ENCODE data around the gene HLA-G.
"Not testable (repeated sequence)": the region's sequence is repeated elsewhere in the genome, so short reads cannot be mapped to it uniquely, and the experiment has no call there.

The HLA-G gene

GRCh38 chr6:29827579-29828470 lies at the start of gene HLA-G:
Gene HLA-G, plus strand, starts transcription at chr6:29827825. Its CDS starts 20 bp downstream, at chr6:29827845.
- DNase-seq, result no peak

DNA sequence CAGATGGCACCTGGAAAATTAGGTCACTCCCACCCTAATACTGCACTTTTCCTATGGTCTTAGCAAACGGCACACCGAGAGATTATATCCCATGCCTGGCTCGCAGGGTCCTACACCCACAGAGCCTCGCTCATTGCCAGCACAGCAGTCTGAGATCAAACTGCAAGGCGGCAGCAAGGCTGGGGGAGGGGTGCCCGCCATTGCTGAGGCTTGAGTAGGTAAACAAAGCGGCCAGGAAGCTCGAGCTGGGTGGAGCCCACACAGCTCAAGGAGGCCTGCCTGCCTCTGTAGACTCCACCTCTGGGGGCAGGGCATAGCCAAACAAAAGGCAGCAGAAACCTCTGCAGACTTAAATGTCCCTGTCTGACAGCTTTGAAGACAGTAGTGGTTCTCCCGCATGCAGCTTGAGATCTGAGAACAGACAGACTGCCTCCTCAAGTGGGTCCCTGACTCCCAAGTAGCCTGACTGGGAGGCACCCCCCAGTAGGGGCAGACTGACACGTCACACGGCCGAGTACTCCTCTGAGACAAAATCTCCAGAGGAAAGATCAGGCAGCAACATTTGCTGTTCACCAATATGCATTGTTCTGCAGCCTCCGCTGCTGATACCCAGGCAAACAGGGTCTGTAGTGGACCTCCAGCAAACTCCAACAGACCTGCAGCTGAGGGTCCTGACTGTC lies 47.5 kb upstream of the HLA-G start:
- not testable (repeated sequence) for DNase-seq

DNA sequence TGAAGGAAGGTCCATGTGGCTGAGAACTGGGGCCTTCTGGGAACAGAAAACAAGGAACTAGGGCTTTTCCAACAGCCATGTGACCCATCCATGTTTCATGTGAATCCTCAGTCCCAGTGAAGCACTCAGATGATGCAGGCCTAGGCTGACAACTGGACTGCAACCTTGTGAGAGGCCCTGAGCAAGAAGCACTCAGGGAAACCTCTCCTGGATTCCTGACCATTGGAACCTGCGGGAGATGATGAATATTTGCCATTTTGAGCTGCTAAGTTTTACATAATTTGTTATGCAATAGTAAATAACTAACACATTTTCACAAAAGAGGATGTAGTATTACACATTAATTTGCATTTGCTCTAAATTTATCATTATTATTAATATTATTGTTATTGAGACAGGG lies 38.4 kb upstream of the HLA-G start:
- DNase-seq, result no peak

DNA sequence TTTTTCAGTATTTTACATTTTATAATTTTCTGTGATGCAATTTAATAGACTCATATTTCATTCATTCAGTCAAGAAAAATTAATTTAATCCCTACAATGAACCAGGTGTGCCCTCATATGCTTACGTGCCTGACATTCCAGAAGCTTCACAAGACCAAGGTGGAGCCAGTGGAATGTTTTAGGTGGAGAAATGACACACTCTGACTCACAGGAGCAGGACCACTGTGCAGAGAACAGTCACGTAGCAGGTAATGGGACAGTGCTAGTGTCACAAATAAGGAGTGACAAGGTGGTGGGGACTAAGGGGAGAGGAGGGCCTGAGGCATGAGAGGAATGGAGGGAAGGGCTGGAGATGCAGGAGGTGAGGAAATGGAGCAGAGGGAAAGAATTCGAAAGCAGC lies 37.0 kb upstream of the HLA-G start:
- DNase-seq, result no peak

DNA sequence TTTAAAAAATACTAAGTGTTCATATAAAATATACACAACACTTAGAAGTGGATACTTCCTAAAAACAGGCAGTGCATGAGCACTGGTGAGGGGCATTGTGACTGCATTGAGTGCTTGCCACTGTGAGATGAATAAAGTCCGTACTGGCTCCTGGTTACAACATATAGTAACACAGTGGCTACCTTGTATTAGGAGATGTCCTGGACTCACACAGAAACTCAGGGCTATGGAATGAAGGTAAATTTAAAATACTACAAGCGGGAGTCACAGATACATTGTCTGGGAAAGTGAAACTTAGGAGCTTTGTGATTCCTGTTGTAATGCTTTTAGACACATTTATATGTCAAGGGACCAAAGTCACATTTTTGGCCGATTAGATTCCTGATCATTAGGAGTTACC lies 36.5 kb upstream of the HLA-G start:
- DNase-seq, result no peak

- DNase-seq, result no peak
Measured at GRCh38 chr6:29791786-29792122, 35.9 kb upstream of the HLA-G start.

- DNase-seq, result no peak
Measured at GRCh38 chr6:29792123-29793035, 35.2 kb upstream of the HLA-G start.

GRCh38 chr6:29793036-29793356 lies 34.6 kb upstream of the HLA-G start:
- no peak for DNase-seq

- no peak for DNase-seq
Measured at GRCh38 chr6:29793796-29794195, 33.8 kb upstream of the HLA-G start.

DNA sequence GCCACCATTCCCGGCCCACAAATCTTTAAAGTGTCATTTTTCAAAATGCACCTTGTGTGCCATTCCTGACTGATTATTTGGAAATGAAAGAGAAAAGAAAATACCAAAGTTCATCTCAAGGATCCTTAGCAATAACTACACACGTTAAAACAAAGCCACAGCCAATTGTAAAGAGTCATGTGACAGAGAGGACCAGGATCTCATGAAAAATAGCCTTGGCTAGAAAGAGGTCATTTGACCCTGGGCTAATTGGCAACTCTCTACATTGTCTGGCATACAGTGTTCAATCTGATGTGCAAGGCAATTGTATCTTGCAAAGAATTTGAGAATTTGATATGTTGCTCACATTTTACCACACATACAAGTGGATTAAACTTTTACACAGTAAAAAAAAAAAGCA lies 31.6 kb upstream of the HLA-G start:
- no peak for DNase-seq

- no peak for DNase-seq
Measured at GRCh38 chr6:29797135-29797534, 30.5 kb upstream of the HLA-G start.

GRCh38 chr6:29797966-29798365 lies 29.7 kb upstream of the HLA-G start:
- DNase-seq, result no peak

DNA sequence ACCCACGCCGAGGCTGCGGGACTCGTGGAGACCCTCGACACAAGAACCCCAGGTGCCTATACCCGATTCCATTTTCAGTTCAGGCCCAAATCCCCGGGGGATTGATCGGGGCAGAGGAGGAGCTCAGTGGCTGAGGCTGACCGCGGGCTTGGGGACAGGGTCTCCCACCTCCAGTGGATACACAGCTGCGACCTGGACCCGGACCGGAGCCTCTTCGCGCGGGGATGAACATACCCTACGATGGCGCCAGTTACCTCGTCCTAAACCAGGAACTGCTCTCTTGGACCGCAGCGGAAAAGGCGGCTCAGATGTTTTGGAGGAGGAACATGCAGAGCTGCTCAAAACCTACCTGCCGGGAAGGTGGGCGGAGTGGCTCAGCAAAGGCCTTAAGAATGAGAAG lies 27.4 kb upstream of the HLA-G start:
- DNase-seq, result no peak

- no peak for DNase-seq
Measured at GRCh38 chr6:29806387-29806786, 21.2 kb upstream of the HLA-G start.

- no peak for DNase-seq
Measured at GRCh38 chr6:29809249-29809648, 18.4 kb upstream of the HLA-G start.

GRCh38 chr6:29810371-29810770 lies 17.3 kb upstream of the HLA-G start:
- no peak for DNase-seq

DNA sequence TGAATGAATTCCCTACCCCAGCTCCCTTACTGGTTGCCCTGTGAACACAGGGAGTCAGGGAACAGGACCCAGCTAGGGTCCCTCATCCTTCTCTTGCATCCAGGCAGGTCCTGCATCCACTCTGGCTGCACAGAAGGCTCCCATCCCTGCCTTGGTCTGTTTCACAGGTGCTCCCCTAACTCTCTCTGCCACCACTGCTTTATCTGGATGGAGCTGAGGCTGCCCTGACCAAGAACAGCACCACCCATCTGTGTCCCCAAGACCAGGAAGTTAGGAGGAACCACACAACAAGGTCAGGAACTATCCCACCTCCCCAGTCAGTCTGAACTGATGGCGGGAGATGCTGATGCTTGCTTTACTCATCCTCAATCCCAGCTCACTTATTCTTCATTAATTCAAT lies 16.2 kb upstream of the HLA-G start:
- DNase-seq, result no peak

- DNase-seq, result no peak
Measured at GRCh38 chr6:29813066-29813465, 14.6 kb upstream of the HLA-G start.

DNA sequence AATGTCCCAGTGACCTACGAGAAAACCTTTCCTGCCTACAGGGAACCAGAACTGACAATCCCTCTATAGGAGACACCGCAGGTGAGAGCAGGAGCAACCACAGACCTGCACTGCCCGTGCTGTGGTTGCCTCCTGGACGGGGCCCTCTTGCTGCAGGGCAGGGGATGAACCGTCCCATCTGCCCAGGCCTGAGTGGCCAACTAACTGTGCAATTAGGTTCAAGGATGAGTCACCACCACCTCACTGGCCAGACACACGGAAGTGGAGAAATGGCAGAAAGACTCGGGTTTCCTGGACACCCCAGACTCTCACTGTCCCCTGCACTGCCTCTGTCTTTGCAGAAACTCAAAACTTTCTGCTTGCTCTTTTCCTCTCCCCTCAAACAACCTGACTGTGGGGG lies 13.8 kb upstream of the HLA-G start:
- no peak for DNase-seq

- DNase-seq, result no peak
Measured at GRCh38 chr6:29814379-29815117, 13.1 kb upstream of the HLA-G start.

DNA sequence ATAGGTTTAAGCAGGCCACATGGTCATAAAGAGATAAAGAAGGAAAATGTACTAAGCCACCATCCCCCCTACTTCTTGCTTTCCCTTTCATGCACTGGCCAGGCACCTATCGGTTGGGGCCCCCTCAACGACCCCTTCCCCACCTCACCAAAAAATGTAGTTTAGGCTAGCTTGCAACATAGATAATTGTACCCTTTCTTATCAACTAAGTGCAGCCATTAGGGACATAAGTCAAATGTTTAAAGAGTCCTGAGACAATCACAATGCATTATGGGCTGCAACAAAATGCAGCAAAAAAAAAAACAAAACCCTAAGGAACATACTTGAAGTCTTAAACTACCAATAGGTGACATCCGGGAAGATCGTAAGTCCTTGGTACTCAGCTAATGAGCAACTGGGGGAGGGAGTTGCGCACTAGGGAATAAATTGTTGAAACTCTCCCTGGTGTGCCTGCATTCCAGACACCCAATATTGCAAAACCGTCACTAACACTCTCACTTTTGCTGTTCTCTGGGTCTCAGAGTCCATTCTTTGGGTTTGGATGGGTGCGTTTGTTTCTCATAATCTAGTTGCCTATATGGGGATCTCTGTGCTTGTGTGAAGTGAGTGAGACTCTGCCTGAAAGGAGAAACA lies 12.4 kb upstream of the HLA-G start:
- no peak for DNase-seq

GRCh38 chr6:29816030-29816429 lies 11.6 kb upstream of the HLA-G start:
- no peak for DNase-seq
